Progenitor cell of endocrine pancreas (in vitro differentiated cells): ENCODE results near the gene DND1. TPM values are rescaled to one million over a fixed set of nuclear protein-coding genes. Genes with fewer than 3 reads are reported as not detected.
"Not testable (repeated sequence)": the region's sequence is repeated elsewhere in the genome, so short reads cannot be mapped to it uniquely, and the experiment has no call there.

Experiments
- DNase-seq: peaks from one replicate; pipeline ENCODE4 v3.0.0; 2021; ENCODE audit warnings: low spot score; ENCODE audit not compliant: unreplicated experiment
- H3K27ac Mint-ChIP-seq: 2 replicates; pipeline ENCODE4 v1.8.0; 2021; ENCODE audit warnings: mild to moderate bottlenecking, moderate library complexity, mixed read lengths
- H3K27me3 Mint-ChIP-seq: 2 replicates; pipeline ENCODE4 v1.8.0; 2021; ENCODE audit warnings: mixed read lengths
- H3K36me3 Mint-ChIP-seq: 2 replicates; pipeline ENCODE4 v1.8.0; 2022; ENCODE audit warnings: mixed read lengths; ENCODE audit not compliant: insufficient read depth
- H3K4me1 Mint-ChIP-seq: 2 replicates; pipeline ENCODE4 v1.8.0; 2021; ENCODE audit warnings: low read depth, mixed read lengths
- H3K4me3 Mint-ChIP-seq: 2 replicates; pipeline ENCODE4 v1.8.0; 2021; ENCODE audit warnings: low read depth, mild to moderate bottlenecking, moderate library complexity, mixed read lengths
- H3K9me3 Mint-ChIP-seq: 2 replicates; pipeline ENCODE4 v1.8.0; 2021; ENCODE audit warnings: low read depth, mixed read lengths
- CTCF ChIP-seq: fragments of 200-600 bp; sonication (generic); IDR thresholded peaks from one replicate; pipeline ENCODE4 v1.5.0; 2021; ENCODE audit warnings: antibody characterized with exemption, mild to moderate bottlenecking; ENCODE audit not compliant: unreplicated experiment
- total RNA-seq: library from RNA; stranded (reverse); gene quantifications from 2 replicates; pipeline ENCODE4 v1.2.1, GENCODE V29; 2021

DND1 gene
- total RNA-seq, 1 donor from 2014 or later, result 3.1 TPM

DNA sequence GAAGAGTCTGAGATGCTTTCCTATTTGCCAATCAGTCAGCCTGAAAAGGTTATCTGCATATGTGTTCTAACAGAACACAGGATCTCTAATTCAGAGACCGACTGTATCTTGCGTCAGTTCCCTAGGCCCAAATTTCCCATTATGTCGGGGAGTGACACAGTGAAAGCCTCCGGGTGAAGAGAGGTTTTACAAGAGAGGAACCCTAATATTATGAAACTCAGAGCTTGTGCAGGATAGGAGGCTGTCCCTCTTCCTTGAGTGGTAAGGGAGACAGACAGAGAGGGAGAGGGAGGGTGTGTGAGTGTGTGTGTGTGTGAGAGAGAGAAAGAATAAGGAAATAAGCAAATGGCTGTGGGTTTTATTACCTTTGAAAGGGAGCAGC lies 42.3 kb downstream of the DND1 start:
- DNase-seq, result no peak
- Mint-ChIP-seq H3K27ac (peak overlapping the region; percentile 63), H3K4me3 (no peak overlapping the region), H3K27me3 (no peaks in the 10 kb centered on the region), H3K4me1 (no peaks in the 10 kb centered on the region), H3K9me3 (peaks cover 15% of the 10 kb centered on the region), H3K36me3 (peaks cover 4% of the 10 kb centered on the region)
- no peak for TF ChIP-seq CTCF

GRCh38 chr5:140630292-140631035 lies 42.9 kb downstream of the DND1 start:
- H3K9me3 Mint-ChIP-seq, result peaks cover 16% of the 10 kb centered on the region
- H3K27me3 Mint-ChIP-seq, result no peaks in the 10 kb centered on the region
- H3K27ac Mint-ChIP-seq, result no peak overlapping the region
- no peak for TF ChIP-seq CTCF
- H3K36me3 Mint-ChIP-seq, result peaks cover 4% of the 10 kb centered on the region
- H3K4me3 Mint-ChIP-seq, result no peak overlapping the region
- H3K4me1 Mint-ChIP-seq, result no peaks in the 10 kb centered on the region
- DNase-seq, result no peak

DNA sequence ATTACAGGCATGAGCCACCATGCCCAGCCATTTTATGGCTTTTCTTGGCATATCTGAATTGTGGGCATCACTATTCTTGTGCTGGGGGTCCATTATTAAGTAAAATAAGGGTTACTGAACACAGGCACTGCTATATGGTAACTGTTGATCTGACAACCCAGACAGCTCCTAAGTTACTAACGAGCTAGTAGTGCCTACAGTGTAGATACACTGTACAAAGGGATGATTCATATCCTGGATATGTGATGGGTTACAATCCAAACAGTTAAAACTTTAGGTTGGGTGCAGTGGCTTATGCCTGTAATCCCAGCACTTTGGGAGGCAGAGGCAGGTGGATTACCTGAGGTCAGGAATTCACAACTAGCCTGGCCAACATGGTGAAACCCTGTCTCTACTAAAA lies 44.7 kb downstream of the DND1 start:
- TF ChIP-seq CTCF, result no peak
- Mint-ChIP-seq H3K27ac (no peak overlapping the region), H3K36me3 (peaks cover 4% of the 10 kb centered on the region), H3K9me3 (peaks cover 20% of the 10 kb centered on the region), H3K4me3 (no peak overlapping the region), H3K4me1 (no peaks in the 10 kb centered on the region), H3K27me3 (no peaks in the 10 kb centered on the region)
- no peak for DNase-seq

- peaks cover 20% of the 10 kb centered on the region for H3K9me3 Mint-ChIP-seq
- DNase-seq, result no peak
Measured at GRCh38 chr5:140627972-140628371, 45.4 kb downstream of the DND1 start.

DNA sequence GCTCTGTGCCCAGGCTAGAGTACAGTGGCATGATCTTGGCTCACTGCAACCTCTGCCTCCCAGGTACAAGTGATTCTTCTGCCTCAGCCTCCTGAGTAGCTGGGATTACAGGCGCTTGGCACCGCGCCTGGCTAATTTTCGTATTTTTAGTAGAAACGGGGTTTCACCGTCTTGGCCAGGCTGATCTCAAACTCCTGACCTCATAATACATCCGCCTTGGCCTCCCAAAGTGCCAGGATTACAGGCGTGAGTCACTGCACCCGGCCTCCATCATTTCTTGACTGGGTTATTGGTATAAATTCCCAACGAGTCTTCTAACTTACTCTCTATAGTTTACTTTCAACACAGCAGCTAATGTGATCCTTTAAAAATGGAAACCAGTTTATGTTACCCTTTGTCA lies 48.5 kb downstream of the DND1 start:
- H3K9me3 Mint-ChIP-seq, result peaks cover 20% of the 10 kb centered on the region
- not testable (repeated sequence) for H3K4me1 Mint-ChIP-seq, H3K27ac Mint-ChIP-seq, H3K27me3 Mint-ChIP-seq, DNase-seq, H3K4me3 Mint-ChIP-seq, H3K36me3 Mint-ChIP-seq

More at GRCh38 chr5:140627972-140628371, 45.4 kb downstream of the DND1 start:
- Mint-ChIP-seq H3K27ac (no peak overlapping the region), H3K4me3 (no peak overlapping the region), H3K27me3 (no peaks in the 10 kb centered on the region), H3K4me1 (no peaks in the 10 kb centered on the region), H3K36me3 (peaks cover 4% of the 10 kb centered on the region)
- TF ChIP-seq CTCF, result no peak

DNA sequence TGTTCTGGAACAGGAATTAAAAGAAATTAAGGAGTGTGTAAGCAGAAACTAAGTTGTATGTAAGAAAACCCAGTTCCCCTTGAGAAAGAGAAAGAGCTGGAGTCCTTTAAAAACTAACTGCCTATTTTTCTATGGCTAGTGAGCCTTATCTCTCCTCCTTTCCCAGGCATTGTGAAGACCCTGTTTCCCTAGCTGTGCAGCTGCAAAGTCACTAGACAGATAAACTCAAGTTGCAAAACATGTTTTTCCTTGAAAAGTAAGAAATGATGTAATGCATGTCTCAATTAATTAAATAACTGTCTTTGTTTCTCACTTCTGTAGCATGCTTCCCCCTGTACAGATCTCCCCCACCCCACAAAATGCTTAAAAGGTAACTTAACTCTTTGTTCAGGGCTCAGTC lies 50.3 kb downstream of the DND1 start:
- H3K4me3 Mint-ChIP-seq, DNase-seq, H3K36me3 Mint-ChIP-seq, H3K4me1 Mint-ChIP-seq, H3K27me3 Mint-ChIP-seq, H3K27ac Mint-ChIP-seq: not testable (repeated sequence)
- peaks cover 18% of the 10 kb centered on the region for H3K9me3 Mint-ChIP-seq
